Measurements from ENCODE around the gene PIGT.

DNA sequence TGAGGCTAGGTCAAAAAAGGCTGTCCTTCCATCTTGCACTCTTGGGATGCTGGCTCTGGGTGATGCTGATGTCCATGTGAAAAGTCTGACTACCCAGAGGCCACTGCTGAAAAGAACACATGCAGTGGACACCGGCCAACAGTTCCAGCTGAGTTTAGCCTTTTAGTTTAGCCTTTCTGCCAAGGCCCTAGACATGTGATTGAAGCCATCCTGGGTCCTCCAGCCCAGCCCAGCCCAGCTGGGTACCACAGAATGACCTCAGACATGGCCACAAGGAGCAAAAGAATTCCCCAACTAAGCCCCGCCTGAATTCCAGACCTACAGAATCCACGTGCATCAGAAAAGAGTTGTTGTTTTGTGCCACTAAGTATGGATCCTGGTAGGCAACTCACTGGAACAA lies 17.4 kb downstream of the PIGT start:
- no peak for TF ChIP-seq BHLHE40 (IDR thresholded peaks at IDR 0.05; ENCODE audit: low read depth, low read length)
- no peak for TF ChIP-seq RCOR1 (IDR thresholded peaks at IDR 0.05; ENCODE audit: low read depth, low read length)
- no peak for TF ChIP-seq PHF8 (IDR thresholded peaks at IDR 0.05; ENCODE audit: borderline replicate concordance, low read depth)
- no peak for TF ChIP-seq POLR2A (IDR thresholded peaks at IDR 0.05; ENCODE audit: low read length)
- TF ChIP-seq, protein P1, sequence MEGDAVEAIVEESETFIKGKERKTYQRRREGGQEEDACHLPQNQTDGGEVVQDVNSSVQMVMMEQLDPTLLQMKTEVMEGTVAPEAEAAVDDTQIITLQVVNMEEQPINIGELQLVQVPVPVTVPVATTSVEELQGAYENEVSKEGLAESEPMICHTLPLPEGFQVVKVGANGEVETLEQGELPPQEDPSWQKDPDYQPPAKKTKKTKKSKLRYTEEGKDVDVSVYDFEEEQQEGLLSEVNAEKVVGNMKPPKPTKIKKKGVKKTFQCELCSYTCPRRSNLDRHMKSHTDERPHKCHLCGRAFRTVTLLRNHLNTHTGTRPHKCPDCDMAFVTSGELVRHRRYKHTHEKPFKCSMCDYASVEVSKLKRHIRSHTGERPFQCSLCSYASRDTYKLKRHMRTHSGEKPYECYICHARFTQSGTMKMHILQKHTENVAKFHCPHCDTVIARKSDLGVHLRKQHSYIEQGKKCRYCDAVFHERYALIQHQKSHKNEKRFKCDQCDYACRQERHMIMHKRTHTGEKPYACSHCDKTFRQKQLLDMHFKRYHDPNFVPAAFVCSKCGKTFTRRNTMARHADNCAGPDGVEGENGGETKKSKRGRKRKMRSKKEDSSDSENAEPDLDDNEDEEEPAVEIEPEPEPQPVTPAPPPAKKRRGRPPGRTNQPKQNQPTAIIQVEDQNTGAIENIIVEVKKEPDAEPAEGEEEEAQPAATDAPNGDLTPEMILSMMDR (IDR thresholded peaks at IDR 0.05): no peak
- no peak for TF ChIP-seq ZFP36 (IDR thresholded peaks at IDR 0.05; ENCODE audit: borderline replicate concordance, partially characterized antibody)
- TF ChIP-seq NPAS2 (CRISPR knock-in tag; IDR thresholded peaks at IDR 0.05; ENCODE audit: borderline replicate concordance): no peak
- TF ChIP-seq SMC3 (IDR thresholded peaks at IDR 0.05): no peak
- TF ChIP-seq, protein P2, sequence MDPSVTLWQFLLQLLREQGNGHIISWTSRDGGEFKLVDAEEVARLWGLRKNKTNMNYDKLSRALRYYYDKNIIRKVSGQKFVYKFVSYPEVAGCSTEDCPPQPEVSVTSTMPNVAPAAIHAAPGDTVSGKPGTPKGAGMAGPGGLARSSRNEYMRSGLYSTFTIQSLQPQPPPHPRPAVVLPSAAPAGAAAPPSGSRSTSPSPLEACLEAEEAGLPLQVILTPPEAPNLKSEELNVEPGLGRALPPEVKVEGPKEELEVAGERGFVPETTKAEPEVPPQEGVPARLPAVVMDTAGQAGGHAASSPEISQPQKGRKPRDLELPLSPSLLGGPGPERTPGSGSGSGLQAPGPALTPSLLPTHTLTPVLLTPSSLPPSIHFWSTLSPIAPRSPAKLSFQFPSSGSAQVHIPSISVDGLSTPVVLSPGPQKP (IDR thresholded peaks at IDR 0.05; ENCODE audit: low read depth, low read length): no peak
- TF ChIP-seq CEBPB (IDR thresholded peaks at IDR 0.05): no peak
- TF ChIP-seq EP300 (IDR thresholded peaks at IDR 0.05): no peak
- no peak for TF ChIP-seq JUN (IDR thresholded peaks at IDR 0.05)

All from A549 (cell line).